Activated naive CD4-positive, alpha-beta T cell treated with anti-CD3 and anti-CD28 coated beads, Interleukin-2, amount 50 U/mL, for 16 hours (primary cell): ENCODE data around the gene TMEM131L.

Source experiments
- DNase-seq: peaks from one replicate; pipeline ENCODE4 v3.0.0-alpha.2; 2020

TMEM131L gene

DNA sequence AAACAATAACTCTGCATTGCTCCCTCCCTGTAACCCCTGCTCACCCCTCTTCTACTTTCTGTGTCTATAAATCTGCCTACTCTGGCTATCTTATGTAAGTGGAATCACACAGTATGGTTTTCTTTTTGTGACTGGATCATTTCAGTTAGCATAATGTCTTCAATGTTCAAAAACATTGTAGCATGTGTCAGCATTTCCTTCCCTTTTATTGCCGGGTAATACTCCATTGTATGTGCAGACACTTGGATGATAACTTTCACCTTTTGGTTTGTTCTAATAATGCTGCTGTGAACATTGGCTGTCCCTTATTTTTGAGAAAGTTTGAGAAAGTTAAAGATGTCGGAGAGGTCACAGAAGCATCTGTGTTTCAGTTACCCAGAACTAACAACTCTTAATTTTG, 157.3 kb downstream of the TMEM131L start:
- DNase-seq: no peak

DNA sequence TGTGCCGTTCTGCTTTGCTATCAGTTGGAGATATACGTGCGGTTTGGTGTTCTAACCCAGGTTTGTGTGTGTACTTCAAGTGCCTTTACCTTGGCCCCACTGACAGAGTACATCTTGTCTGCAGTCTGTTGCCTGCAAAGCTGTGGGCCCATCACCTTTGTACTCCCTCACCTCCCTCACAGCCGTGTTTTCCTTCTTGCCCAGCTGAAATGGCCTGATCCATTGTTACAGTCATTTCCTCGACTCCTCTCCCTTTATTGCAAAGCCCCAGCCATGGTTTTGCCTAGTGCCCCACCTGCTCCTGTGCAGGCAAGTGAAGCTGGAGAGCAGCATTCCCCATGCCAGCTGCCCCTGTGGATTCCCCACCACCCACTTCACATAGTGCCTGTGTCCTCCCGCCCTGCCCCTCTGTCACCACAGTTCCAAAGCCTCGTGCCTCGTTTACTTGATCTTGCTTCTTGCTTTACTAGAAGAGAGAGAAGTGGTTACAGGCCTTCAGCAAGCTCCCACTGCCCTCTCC, 162.7 kb downstream of the TMEM131L start:
- no peak for DNase-seq

- no peak for DNase-seq
These were observed 163.6 kb downstream of the TMEM131L start for GRCh38 chr4:153629776-153630175.

GRCh38 chr4:153634738-153635353, 168.7 kb downstream of the TMEM131L start:
- DNase-seq: no peak

DNA sequence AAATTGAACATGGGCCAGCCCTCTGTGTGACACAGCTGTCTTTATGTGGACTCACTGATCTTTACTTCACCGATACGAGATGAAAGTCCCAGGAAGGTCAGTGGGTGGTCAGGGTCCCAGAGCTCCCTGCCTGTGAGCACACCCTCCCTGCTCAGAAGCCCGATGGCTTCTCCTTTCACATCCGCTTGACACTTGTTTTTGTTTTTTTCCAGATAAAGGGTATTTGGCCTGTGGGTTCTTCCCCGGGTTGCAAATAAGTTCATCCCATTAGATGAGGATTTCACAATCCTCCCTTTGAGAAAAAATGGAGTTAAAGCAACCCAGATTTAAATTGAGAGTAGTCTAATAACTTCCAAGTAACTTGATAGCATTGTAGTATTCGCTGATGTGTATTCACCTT, 169.7 kb downstream of the TMEM131L start:
- no peak for DNase-seq

- no peak for DNase-seq
These were observed 171.0 kb downstream of the TMEM131L start for GRCh38 chr4:153637201-153637600.

DNA sequence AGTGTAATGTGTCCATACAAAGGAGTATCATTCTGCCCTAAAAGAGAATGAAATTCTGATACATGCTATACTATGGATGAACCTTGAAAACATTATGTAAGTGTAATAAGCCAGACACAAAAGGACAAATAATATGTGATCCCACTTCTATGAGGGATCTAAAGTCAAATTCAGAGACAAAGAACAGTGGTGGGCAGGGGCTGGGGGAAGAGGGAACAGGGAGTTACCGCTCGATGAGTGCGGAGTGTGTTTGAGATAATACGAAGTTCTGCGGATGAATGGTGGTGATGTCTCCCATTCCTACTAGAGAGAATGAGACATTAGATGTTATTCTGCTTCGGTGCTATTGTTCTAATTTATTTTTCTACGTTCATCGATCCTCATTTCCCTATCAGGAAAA, 171.9 kb downstream of the TMEM131L start:
- DNase-seq: no peak

DNA sequence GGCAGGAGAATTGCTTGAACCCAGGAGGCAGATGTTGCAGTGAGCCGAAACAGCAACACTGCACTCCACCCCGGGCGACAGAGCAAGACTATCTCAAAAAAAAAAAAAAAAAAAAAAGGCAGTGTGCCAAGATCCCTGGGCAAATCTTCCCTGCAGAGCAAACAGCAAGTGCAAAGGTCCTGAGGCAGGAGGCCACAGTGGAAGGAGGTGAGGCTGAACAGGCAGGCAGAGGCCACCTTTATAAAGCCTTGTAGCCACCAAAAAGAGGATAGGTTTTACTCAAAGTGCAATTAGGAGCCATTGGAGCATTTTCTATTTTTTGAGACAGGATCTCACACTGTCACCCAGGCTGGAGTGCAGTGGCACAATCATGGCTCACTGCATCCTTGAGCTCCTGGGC, 172.8 kb downstream of the TMEM131L start:
- DNase-seq: no peak

GRCh38 chr4:153639833-153640802, 174.0 kb downstream of the TMEM131L start:
- no peak for DNase-seq

DNA sequence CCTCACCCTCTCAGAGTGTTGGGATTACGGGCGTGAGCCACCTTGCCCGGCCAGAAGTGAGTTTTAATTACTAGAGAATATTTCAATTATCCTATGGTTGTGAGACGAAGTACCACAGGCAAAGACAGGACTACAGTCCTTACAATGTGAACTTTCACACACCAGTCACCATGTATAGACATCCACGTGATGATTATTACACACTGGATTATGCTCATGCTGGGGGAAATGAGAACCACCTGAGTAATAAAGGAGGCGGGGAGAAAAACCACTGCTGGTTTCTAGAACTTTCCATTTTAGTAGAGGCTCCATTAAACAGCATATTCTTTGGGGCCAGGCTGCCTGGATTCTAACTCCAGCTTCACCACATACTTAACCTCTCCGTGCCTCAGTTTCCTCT, 175.4 kb downstream of the TMEM131L start:
- DNase-seq: no peak

DNA sequence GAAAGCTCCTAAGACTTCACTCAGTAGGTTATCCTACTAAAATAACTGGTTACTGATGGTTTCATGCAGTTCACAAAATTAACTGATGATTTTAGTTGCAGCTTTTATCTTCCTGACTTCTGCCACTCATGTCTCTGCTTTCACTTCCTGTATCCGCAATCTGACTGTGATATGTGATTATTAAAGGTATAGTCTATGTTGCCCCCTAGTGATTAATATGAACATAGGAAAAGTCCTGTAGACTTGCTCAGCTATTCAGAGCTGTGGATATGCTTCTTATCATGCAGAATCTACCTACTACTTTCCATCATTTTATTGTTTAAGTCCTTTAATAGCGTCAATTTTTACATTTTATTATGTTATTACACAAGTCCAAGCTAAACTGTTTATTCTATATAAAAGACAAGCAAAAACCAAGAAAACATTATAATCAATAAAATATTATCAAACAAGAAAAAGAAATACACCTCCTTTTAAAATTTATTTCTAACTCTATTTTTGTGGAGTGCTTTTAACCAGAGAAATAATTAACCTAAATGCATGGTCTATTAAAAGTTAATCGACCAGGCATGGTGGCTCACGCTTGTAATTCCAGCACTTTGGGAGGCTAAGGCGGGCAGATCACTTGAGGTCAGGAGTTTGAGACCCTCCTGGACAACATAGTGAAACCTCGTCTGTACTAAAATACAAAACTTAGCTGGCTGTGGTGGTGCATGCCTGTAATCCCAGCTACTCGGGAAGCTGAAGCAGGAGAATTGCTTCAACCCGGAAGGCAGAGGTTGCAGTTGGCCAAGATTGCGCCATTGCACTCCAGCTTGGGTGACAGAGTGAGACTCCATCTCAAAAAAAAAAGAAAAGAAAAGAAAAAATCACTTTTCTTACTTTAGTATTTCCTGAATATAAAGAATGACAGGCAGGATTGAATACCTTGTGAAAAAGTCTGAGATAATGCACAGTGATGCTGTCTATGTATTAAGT, 177.5 kb downstream of the TMEM131L start:
- no peak for DNase-seq

GRCh38 chr4:153645183-153645582, 179.0 kb downstream of the TMEM131L start:
- no peak for DNase-seq

GRCh38 chr4:153646261-153646660, 180.1 kb downstream of the TMEM131L start:
- DNase-seq: no peak

- no peak for DNase-seq
These were observed 180.8 kb downstream of the TMEM131L start for GRCh38 chr4:153646978-153647377.

DNA sequence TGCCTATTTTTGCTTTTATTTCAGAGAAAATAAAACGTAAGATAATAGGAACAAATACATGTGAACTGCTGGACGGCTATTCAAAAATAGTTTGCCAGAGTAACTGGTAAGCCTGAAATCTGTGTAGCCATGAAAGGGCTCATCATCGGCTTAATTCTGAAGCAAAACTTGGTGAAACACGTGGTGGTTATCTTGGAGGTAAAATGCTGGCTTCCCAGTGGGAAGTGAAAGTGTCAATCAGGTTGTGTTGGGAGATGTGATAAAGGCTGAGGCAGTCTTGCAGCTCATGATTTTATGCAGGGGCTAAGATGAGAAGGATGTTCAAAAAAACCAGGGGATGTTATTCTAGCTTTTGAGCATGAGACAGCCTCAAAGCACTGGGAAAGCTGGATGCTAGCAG, 181.8 kb downstream of the TMEM131L start:
- DNase-seq: no peak

GRCh38 chr4:153649572-153649991, 183.4 kb downstream of the TMEM131L start:
- no peak for DNase-seq

GRCh38 chr4:153651116-153651515, 185.0 kb downstream of the TMEM131L start:
- no peak for DNase-seq

DNA sequence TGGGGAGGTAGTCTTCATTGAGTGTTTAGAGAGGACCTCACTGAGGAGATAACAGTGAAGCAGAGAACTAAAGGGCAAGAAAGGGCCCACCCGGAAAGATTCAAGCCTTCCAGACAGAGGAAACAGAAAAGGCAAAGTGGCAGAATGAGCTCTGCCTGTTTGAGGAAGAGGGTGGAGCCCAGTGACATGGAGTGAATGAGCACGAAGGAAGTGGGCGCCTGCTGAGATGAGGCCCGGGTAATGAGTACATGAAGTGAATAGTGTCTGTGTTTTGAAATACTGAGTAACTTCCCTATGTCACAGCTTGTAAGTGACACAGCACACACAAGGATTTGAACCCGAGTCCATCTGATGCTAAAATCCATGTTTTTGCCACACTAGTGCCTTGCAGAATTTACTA, 185.4 kb downstream of the TMEM131L start:
- peak; percentile 54 for DNase-seq

DNA sequence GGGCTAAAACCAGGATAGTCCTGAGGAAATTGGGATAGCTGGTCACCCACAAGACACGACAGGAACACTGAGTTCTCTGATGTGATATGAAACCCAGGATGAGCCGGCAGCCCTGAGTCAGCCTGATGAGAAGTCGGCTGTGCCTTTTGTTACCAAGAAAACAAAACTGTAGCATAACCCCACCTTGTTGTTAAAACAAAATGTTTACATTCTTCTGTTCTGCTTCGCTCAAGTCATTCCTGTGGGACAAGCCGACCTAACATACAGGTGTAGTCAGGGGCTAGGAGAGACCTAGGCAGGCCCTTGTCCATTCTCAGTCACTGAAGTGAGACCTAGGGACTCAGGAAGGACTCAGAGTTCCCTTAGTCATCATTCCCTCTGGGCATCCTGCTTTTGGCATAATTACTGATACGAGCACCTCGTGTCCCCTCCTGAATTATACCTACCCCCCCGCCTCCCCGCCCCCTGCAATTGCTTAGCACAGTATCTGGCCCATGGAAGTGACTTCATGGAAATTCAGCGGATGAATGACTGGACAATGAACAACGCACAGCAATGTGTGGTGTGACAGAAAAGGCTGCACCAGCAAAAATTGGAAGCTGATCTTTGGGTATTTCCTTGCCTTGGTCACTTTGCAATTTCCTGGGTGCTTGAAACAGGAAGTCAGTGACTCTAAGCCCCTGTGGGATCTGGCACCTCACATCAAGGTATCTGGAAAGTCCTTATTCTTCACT, 186.1 kb downstream of the TMEM131L start:
- no peak for DNase-seq

- DNase-seq: no peak
These were observed 188.9 kb downstream of the TMEM131L start for GRCh38 chr4:153655002-153655541.

GRCh38 chr4:153655928-153656327, 189.8 kb downstream of the TMEM131L start:
- DNase-seq: no peak
